ENCODE results near the gene MDC1. TPM values are rescaled to one million over a fixed set of nuclear protein-coding genes. Genes with fewer than 3 reads are reported as not detected.

MDC1 gene
- polyA plus RNA-seq, 1 of the 3 experiments (the other 2 are of a cell fraction): 10.4 TPM

DNA sequence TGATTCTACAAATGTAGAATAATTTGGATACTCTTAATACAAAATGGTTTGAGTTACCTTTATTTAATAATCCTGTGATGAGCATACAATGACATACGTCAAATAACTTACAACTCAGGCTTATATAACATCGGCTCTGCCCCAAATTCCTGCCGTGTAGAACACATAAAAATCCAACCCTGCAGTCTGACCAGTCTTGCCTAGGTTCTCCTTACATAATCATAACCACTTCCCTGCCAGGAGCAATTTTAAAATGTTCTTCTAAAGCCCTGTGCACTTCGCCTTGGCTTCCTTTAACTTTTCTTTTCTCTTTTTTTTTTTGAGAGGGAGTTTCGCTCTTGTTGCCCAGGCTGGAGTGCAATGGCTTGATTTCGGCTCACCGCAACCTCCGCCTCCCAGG lies 43.5 kb upstream of the MDC1 start:
- ChIA-PET POLR2A (no interaction called here), CTCF (interaction anchor here (1.0 to 2.3 kb wide), 2 partner anchors 20 to 81 kb away, joined by 3 to 5 read pairs; no protein-coding TSS in a partner anchor)
- Histone ChIP-seq H3K9me3 (no peaks in the 10 kb centered on the region), H3K79me2 (ENCODE audit: insufficient read depth) (no peaks in the 10 kb centered on the region), H3K27ac (ENCODE audit: low read depth in 2 of 2, low read length in 1 of 2) (peak overlapping the region in 1 of 2 experiments; percentile 93; a peak in 2 of 4 replicates), H3K4me3 (ENCODE audit: low read depth in 2 of 2, low read length in 1 of 2) (no peak overlapping the region), H3K36me3 (replicated peaks in 1 of 2; ENCODE audit: control insufficient read depth in 1 of 2, insufficient read depth in 2 of 2, low read length in 1 of 2) (no peaks in the 10 kb centered on the region), H2AFZ (ENCODE audit: low read depth) (no peak overlapping the region), H3K27me3 (ENCODE audit: insufficient read depth) (no peaks in the 10 kb centered on the region), H3F3A (replicated peaks; ENCODE audit: insufficient read depth) (peaks cover 26% of the 10 kb centered on the region), H3K9ac (no peak overlapping the region), H3K4me1 (ENCODE audit: control insufficient read depth in 1 of 2, insufficient read depth in 2 of 2, low read depth in 1 of 2, low read length in 1 of 2) (peaks cover 9 to 24% of the 10 kb centered on the region in 2 experiments; a peak in 3 of 4 replicates), H3K4me2 (no peak overlapping the region), H4K20me1 (ENCODE audit: insufficient read depth) (no peaks in the 10 kb centered on the region), H3K9me2 (no peaks in the 10 kb centered on the region)
- 94% methylated on average over 8 of the region's 8 CpGs for WGBS (ENCODE audit: low lambda C conversion rate)
- no peak for TF ChIP-seq EP300 (IDR thresholded peaks at IDR 0.05; ENCODE audit: borderline replicate concordance in 1 of 2, low read depth in 1 of 2, low read length in 1 of 2)
- TF ChIP-seq, protein P1, sequence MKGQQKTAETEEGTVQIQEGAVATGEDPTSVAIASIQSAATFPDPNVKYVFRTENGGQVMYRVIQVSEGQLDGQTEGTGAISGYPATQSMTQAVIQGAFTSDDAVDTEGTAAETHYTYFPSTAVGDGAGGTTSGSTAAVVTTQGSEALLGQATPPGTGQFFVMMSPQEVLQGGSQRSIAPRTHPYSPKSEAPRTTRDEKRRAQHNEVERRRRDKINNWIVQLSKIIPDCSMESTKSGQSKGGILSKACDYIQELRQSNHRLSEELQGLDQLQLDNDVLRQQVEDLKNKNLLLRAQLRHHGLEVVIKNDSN (IDR thresholded peaks at IDR 0.05; ENCODE audit: borderline replicate concordance, low read depth): no peak
- no peak for TF ChIP-seq GATA2 (CRISPR knock-in tag; IDR thresholded peaks at IDR 0.05)
- TF ChIP-seq, protein P2, sequence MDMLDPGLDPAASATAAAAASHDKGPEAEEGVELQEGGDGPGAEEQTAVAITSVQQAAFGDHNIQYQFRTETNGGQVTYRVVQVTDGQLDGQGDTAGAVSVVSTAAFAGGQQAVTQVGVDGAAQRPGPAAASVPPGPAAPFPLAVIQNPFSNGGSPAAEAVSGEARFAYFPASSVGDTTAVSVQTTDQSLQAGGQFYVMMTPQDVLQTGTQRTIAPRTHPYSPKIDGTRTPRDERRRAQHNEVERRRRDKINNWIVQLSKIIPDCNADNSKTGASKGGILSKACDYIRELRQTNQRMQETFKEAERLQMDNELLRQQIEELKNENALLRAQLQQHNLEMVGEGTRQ (IDR thresholded peaks at IDR 0.05; ENCODE audit: borderline replicate concordance, low read depth, low read length): no peak
- no peak for TF ChIP-seq JUND (IDR thresholded peaks at IDR 0.05)
- TF ChIP-seq MXI1 (IDR thresholded peaks at IDR 0.05; ENCODE audit: low read depth, low read length): no peak
- no peak for TF ChIP-seq NFIC (IDR thresholded peaks at IDR 0.05; ENCODE audit: borderline replicate concordance)
- TF ChIP-seq TCF12 (IDR thresholded peaks at IDR 0.05): no peak
- TF ChIP-seq ELF1 (IDR thresholded peaks at IDR 0.05): no peak
- TF ChIP-seq RAD21 (IDR thresholded peaks at IDR 0.05; ENCODE audit: low read length): no peak
- no peak for TF ChIP-seq SMC3 (IDR thresholded peaks at IDR 0.05; ENCODE audit: low read depth, low read length)
- TF ChIP-seq, protein P3, sequence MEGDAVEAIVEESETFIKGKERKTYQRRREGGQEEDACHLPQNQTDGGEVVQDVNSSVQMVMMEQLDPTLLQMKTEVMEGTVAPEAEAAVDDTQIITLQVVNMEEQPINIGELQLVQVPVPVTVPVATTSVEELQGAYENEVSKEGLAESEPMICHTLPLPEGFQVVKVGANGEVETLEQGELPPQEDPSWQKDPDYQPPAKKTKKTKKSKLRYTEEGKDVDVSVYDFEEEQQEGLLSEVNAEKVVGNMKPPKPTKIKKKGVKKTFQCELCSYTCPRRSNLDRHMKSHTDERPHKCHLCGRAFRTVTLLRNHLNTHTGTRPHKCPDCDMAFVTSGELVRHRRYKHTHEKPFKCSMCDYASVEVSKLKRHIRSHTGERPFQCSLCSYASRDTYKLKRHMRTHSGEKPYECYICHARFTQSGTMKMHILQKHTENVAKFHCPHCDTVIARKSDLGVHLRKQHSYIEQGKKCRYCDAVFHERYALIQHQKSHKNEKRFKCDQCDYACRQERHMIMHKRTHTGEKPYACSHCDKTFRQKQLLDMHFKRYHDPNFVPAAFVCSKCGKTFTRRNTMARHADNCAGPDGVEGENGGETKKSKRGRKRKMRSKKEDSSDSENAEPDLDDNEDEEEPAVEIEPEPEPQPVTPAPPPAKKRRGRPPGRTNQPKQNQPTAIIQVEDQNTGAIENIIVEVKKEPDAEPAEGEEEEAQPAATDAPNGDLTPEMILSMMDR (IDR thresholded peaks at IDR 0.05): no peak
- no peak for TF ChIP-seq NRF1 (IDR thresholded peaks at IDR 0.05; ENCODE audit: low read depth, low read length)
- TF ChIP-seq MEF2A (IDR thresholded peaks at IDR 0.05; ENCODE audit: borderline replicate concordance, low read depth): no peak
- TF ChIP-seq, protein P4, sequence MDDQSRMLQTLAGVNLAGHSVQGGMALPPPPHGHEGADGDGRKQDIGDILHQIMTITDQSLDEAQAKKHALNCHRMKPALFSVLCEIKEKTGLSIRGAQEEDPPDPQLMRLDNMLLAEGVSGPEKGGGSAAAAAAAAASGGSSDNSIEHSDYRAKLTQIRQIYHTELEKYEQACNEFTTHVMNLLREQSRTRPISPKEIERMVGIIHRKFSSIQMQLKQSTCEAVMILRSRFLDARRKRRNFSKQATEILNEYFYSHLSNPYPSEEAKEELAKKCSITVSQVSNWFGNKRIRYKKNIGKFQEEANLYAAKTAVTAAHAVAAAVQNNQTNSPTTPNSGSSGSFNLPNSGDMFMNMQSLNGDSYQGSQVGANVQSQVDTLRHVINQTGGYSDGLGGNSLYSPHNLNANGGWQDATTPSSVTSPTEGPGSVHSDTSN (IDR thresholded peaks at IDR 0.05): no peak
- no peak for TF ChIP-seq RFX5 (IDR thresholded peaks at IDR 0.05; ENCODE audit: low read length)
- DNase-seq: no peak

Measured in SK-N-SH (cell line).